BLaER1 (cell line): ENCODE data around the gene PTH2R.
"Not testable (repeated sequence)": the region's sequence is repeated elsewhere in the genome, so short reads cannot be mapped to it uniquely, and the experiment has no call there.

ENCODE experiments used
- H3K27ac ChIP-seq: shearing (Covaris generic); formaldehyde crosslinking; 2 replicates; pipeline ENCODE4 v1.8.1; 2022
- H3K27me3 ChIP-seq: shearing (Covaris generic); formaldehyde crosslinking; 2 replicates; pipeline ENCODE4 v1.8.1; 2022
- H3K36me3 ChIP-seq: shearing (Covaris generic); formaldehyde crosslinking; 2 replicates; pipeline ENCODE4 v1.8.1; 2022
- H3K4me1 ChIP-seq: shearing (Covaris generic); formaldehyde crosslinking; 2 replicates; pipeline ENCODE4 v1.8.1; 2022
- H3K4me2 ChIP-seq: shearing (Covaris generic); formaldehyde crosslinking; 2 replicates; pipeline ENCODE4 v1.8.1; 2022
- H3K4me3 ChIP-seq: shearing (Covaris generic); formaldehyde crosslinking; 2 replicates; pipeline ENCODE4 v1.8.1; 2022
- H3K9ac ChIP-seq: shearing (Covaris generic); formaldehyde crosslinking; 2 replicates; pipeline ENCODE4 v1.8.1; 2022
- H3K9me3 ChIP-seq: shearing (Covaris generic); formaldehyde crosslinking; 2 replicates; pipeline ENCODE4 v1.8.1; 2022
- H4K20me1 ChIP-seq: shearing (Covaris generic); formaldehyde crosslinking; 2 replicates; pipeline ENCODE4 v1.8.1; 2022
- Cebpa-rat ChIP-seq: shearing (Covaris generic); IDR thresholded peaks from 2 replicates; pipeline ENCODE4 v1.8.1; 2022

Gene PTH2R

GRCh38 chr2:208479342-208479741 is 72.8 kb downstream of the PTH2R start:
- H3K27me3 ChIP-seq: no peaks in the 10 kb centered on the region
- H3K9ac ChIP-seq: no peak overlapping the region
- H3K36me3 ChIP-seq: no peaks in the 10 kb centered on the region
- H3K27ac ChIP-seq: no peak overlapping the region
- no peaks in the 10 kb centered on the region for H3K9me3 ChIP-seq
- H4K20me1 ChIP-seq: no peaks in the 10 kb centered on the region
- no peak overlapping the region for H3K4me3 ChIP-seq
- TF ChIP-seq Cebpa-rat: no peak
- no peaks in the 10 kb centered on the region for H3K4me1 ChIP-seq
- no peak overlapping the region for H3K4me2 ChIP-seq

- H3K9ac ChIP-seq, H3K4me1 ChIP-seq, H4K20me1 ChIP-seq, H3K4me2 ChIP-seq, H3K27ac ChIP-seq, H3K4me3 ChIP-seq, H3K27me3 ChIP-seq, H3K36me3 ChIP-seq, H3K9me3 ChIP-seq: not testable (repeated sequence)
These were observed 75.4 kb downstream of the PTH2R start for GRCh38 chr2:208481945-208482344.

GRCh38 chr2:208482453-208483015 is 75.9 kb downstream of the PTH2R start:
- H3K4me3 ChIP-seq, H3K27me3 ChIP-seq, H3K27ac ChIP-seq, H3K9me3 ChIP-seq, H3K9ac ChIP-seq, H3K4me1 ChIP-seq, H4K20me1 ChIP-seq, H3K4me2 ChIP-seq, H3K36me3 ChIP-seq: not testable (repeated sequence)

GRCh38 chr2:208485390-208485789 is 78.8 kb downstream of the PTH2R start:
- Histone ChIP-seq H3K4me3 (no peak overlapping the region), H3K4me2 (no peak overlapping the region), H3K4me1 (no peaks in the 10 kb centered on the region), H3K27ac (no peak overlapping the region), H3K36me3 (no peaks in the 10 kb centered on the region), H3K9ac (no peak overlapping the region), H4K20me1 (no peaks in the 10 kb centered on the region), H3K27me3 (no peaks in the 10 kb centered on the region), H3K9me3 (no peaks in the 10 kb centered on the region)
- TF ChIP-seq Cebpa-rat: no peak

- Histone ChIP-seq H3K4me2 (no peak overlapping the region), H3K4me3 (no peak overlapping the region), H3K27me3 (no peaks in the 10 kb centered on the region), H3K36me3 (no peaks in the 10 kb centered on the region), H3K4me1 (peaks cover 7% of the 10 kb centered on the region), H4K20me1 (no peaks in the 10 kb centered on the region), H3K9ac (no peak overlapping the region), H3K9me3 (no peaks in the 10 kb centered on the region), H3K27ac (no peak overlapping the region)
- no peak for TF ChIP-seq Cebpa-rat
These were observed 82.3 kb downstream of the PTH2R start for GRCh38 chr2:208488686-208489564.

- Histone ChIP-seq H3K4me2 (no peak overlapping the region), H4K20me1 (no peaks in the 10 kb centered on the region), H3K4me1 (peaks cover 7% of the 10 kb centered on the region), H3K27me3 (no peaks in the 10 kb centered on the region), H3K36me3 (no peaks in the 10 kb centered on the region), H3K4me3 (no peak overlapping the region), H3K9me3 (no peaks in the 10 kb centered on the region), H3K9ac (no peak overlapping the region), H3K27ac (no peak overlapping the region)
- TF ChIP-seq Cebpa-rat: no peak
These were observed 83.1 kb downstream of the PTH2R start for GRCh38 chr2:208489687-208490086.

- Histone ChIP-seq H3K27me3 (no peaks in the 10 kb centered on the region), H3K4me1 (peaks cover 7% of the 10 kb centered on the region), H3K9ac (no peak overlapping the region), H3K27ac (no peak overlapping the region), H4K20me1 (no peaks in the 10 kb centered on the region), H3K36me3 (no peaks in the 10 kb centered on the region), H3K9me3 (no peaks in the 10 kb centered on the region), H3K4me3 (no peak overlapping the region), H3K4me2 (no peak overlapping the region)
- no peak for TF ChIP-seq Cebpa-rat
These were observed 83.9 kb downstream of the PTH2R start for GRCh38 chr2:208490492-208490891.

GRCh38 chr2:208491641-208492040 is 85.0 kb downstream of the PTH2R start:
- no peak for TF ChIP-seq Cebpa-rat
- H3K36me3 ChIP-seq: no peaks in the 10 kb centered on the region
- peaks cover 7% of the 10 kb centered on the region for H3K4me1 ChIP-seq
- no peak overlapping the region for H3K4me2 ChIP-seq
- H4K20me1 ChIP-seq: no peaks in the 10 kb centered on the region
- H3K9ac ChIP-seq: no peak overlapping the region
- H3K9me3 ChIP-seq: no peaks in the 10 kb centered on the region
- H3K27ac ChIP-seq: no peak overlapping the region
- H3K4me3 ChIP-seq: no peak overlapping the region
- no peaks in the 10 kb centered on the region for H3K27me3 ChIP-seq

GRCh38 chr2:208492069-208492468 is 85.5 kb downstream of the PTH2R start:
- no peak overlapping the region for H3K27ac ChIP-seq
- no peak overlapping the region for H3K4me3 ChIP-seq
- H3K36me3 ChIP-seq: no peaks in the 10 kb centered on the region
- H3K27me3 ChIP-seq: no peaks in the 10 kb centered on the region
- H3K9ac ChIP-seq: no peak overlapping the region
- H3K9me3 ChIP-seq: no peaks in the 10 kb centered on the region
- H4K20me1 ChIP-seq: no peaks in the 10 kb centered on the region
- TF ChIP-seq Cebpa-rat: no peak
- no peak overlapping the region for H3K4me2 ChIP-seq
- H3K4me1 ChIP-seq: peaks cover 7% of the 10 kb centered on the region

GRCh38 chr2:208493186-208493585 is 86.6 kb downstream of the PTH2R start:
- Histone ChIP-seq H3K4me3 (no peak overlapping the region), H4K20me1 (no peaks in the 10 kb centered on the region), H3K27me3 (no peaks in the 10 kb centered on the region), H3K9me3 (no peaks in the 10 kb centered on the region), H3K9ac (no peak overlapping the region), H3K36me3 (no peaks in the 10 kb centered on the region), H3K4me2 (no peak overlapping the region), H3K4me1 (peaks cover 7% of the 10 kb centered on the region), H3K27ac (no peak overlapping the region)
- no peak for TF ChIP-seq Cebpa-rat
